Lower leg skin (tissue), 4 donors: ENCODE data around the gene TMEM200B. TPM values are rescaled to one million over a fixed set of nuclear protein-coding genes. Genes with fewer than 3 reads are reported as not detected.

ENCODE experiments used
- DNase-seq, 2 donors: peaks; one replicate each; pipeline ENCODE4 v3.0.0-alpha.2; 2019; ENCODE audit warnings: low spot score in 2 of 2
- H3K4me3 ChIP-seq: fragments of 200-600 bp; sonication (generic); 2 replicates; pipeline ENCODE4 v1.5.1; 2017; ENCODE audit warnings: mild to moderate bottlenecking, low read depth; ENCODE audit not compliant: poor library complexity, severe bottlenecking
- POLR2A ChIP-seq, 2 donors: fragments of 450-650 bp; IDR thresholded peaks; one replicate each; pipeline ENCODE4 v1.6.1; 2016 to 2017; ENCODE audit warnings: antibody characterized with exemption in 2 of 2, mild to moderate bottlenecking in 1 of 2, moderate library complexity in 1 of 2
- WGBS, 2 donors: methylation state at CpG; one replicate each; pipeline ENCODE4 v1.1.5; 2018; 5-methylcytosine and 5-hydroxymethylcytosine counted together
- intact Hi-C: fragments of 100-400 bp; cut with DNase I; formaldehyde crosslinking; loops from one replicate; pipeline ENCODE4 v1.15.0; 2023; ENCODE audit warnings: low total_unique reads
- total RNA-seq, 4 donors: library from RNA; depleted of rRNA; stranded (reverse); fragments of >200 nt; gene quantifications; one replicate each; pipeline ENCODE4 v1.1.0, GENCODE V29; 2016
- TF ChIP-seq, protein P1 (sequence below), 3 donors: fragments of 450-650 bp; IDR thresholded peaks; one replicate each; pipeline ENCODE4 v1.5.1; 2016; ENCODE audit warnings: antibody characterized with exemption in 3 of 3, mild to moderate bottlenecking in 3 of 3, moderate library complexity in 2 of 3

TMEM200B gene
- total RNA-seq, 4 donors from 2014 or later, result 2.1 to 7.7 (median 4.5) TPM

DNA sequence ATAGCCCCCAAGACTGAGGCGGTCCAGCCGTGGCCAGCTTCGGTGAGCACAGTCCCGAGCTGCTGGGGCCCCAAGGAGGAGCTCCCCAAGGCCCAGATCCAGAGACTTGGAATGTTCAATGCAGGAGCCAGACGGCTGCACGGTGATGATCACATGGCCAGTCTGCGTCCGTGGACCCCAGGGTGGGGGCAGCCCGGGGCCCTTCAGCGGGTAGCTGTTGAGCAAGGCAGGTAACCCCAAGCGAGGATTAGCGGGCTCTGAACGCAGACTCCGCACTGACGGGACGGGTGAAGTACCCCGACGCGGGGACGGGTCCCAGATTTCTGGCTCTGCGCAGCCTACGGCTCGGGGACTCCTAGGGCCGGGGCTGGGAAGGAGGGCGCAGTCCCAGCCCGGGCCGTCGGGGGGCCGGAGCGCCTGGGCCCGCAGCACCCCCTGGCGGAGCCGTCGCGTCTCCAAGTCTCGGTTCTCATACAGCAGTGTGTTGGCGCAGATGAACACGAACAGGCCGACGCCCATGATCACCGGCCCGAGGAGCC is 2.7 kb downstream of the TMEM200B start:
- 51 to 78% methylated on average over 25 to 31 of the region's 42 CpGs for WGBS, 2 donors
- no peak for TF ChIP-seq POLR2A (IDR thresholded peaks at IDR 0.05)
- TF ChIP-seq, protein P1, sequence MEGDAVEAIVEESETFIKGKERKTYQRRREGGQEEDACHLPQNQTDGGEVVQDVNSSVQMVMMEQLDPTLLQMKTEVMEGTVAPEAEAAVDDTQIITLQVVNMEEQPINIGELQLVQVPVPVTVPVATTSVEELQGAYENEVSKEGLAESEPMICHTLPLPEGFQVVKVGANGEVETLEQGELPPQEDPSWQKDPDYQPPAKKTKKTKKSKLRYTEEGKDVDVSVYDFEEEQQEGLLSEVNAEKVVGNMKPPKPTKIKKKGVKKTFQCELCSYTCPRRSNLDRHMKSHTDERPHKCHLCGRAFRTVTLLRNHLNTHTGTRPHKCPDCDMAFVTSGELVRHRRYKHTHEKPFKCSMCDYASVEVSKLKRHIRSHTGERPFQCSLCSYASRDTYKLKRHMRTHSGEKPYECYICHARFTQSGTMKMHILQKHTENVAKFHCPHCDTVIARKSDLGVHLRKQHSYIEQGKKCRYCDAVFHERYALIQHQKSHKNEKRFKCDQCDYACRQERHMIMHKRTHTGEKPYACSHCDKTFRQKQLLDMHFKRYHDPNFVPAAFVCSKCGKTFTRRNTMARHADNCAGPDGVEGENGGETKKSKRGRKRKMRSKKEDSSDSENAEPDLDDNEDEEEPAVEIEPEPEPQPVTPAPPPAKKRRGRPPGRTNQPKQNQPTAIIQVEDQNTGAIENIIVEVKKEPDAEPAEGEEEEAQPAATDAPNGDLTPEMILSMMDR (IDR thresholded peaks at IDR 0.05), result no peak
- intact Hi-C loops, result no loop called here
- no peak overlapping the region for H3K4me3 ChIP-seq
- DNase-seq, result no peak

GRCh38 chr1:29120367-29120766 is 3.3 kb downstream of the TMEM200B start:
- intact Hi-C loops, result no loop called here
- no peak for TF ChIP-seq POLR2A (IDR thresholded peaks at IDR 0.05)
- TF ChIP-seq, protein P1 (IDR thresholded peaks at IDR 0.05), result no peak

DNA sequence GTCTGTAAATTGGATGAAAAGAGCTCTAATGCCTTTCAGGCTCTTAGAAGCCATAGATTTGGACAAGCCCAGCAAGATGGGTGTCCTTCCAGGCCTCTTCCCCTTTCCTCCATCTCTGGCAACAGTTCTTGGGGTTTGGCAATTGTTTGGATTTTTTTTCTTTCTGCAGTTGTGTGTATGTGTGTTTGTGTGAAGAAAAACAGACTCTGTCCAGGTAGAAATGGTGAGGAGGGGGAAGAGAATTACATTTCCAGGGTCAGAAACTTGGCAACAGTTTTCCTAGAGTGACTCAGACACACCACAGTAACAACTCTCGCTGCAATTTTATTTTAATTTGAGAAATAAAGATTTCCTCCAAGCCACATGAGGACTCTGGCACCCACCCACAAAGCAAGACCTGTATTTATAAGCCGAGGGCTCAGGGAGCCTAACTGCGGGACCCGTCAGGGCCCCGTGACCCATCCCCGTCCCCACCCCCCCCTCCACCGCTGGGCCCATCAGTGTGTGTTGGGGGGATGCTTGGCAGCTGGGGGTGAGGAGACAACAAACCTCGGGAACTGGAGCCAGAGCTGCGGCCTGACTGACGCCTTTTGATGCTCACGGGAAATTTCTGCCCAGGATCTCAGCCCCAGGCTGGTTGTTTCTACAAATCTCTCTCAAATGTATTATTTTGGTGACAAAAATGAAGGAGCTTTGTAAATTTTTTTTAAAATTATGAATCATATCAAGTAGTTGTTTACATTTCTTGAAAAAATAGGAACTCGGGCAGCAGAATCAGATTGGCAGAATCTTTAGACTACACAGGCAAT is 4.4 kb downstream of the TMEM200B start:
- no peak for DNase-seq
- no peak for TF ChIP-seq POLR2A (IDR thresholded peaks at IDR 0.05)
- TF ChIP-seq, protein P1 (IDR thresholded peaks at IDR 0.05), result no peak
- WGBS, 2 donors, result 70 to 87% methylated on average over 12 of the region's 12 CpGs
- intact Hi-C loops, result no loop called here
- H3K4me3 ChIP-seq, result no peak overlapping the region

More at GRCh38 chr1:29120367-29120766, 3.3 kb downstream of the TMEM200B start:
- WGBS, 2 donors, result 95 to 99% methylated on average over 6 of the region's 6 CpGs
- DNase-seq, result no peak
- no peak overlapping the region for H3K4me3 ChIP-seq

GRCh38 chr1:29117381-29117780 is 6.3 kb downstream of the TMEM200B start:
- TF ChIP-seq, protein P1 (IDR thresholded peaks at IDR 0.05), result no peak
- no peak for TF ChIP-seq POLR2A (IDR thresholded peaks at IDR 0.05)
- intact Hi-C loops, result no loop called here
- H3K4me3 ChIP-seq, result no peak overlapping the region
- WGBS, 2 donors, result 88 to 90% methylated on average over 2 of the region's 2 CpGs
- DNase-seq, result no peak

DNA sequence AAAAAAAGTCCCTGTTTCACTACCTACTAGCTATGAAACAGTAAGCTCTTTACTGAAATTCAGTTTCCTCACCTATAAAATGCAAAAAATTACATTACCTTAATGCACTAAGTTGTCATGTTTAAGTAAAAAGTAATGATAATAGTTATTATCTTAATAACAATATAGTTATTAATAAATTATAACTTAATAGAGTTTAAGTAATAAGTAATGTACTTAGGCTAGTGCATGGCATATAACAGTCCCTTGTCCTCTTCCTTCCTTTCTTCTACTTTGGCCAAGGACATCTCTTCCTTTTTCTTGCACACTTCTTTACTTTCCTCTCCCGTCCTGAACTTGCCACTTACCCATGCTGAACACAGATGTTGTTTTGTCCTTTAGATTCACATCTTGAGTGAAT is 9.0 kb downstream of the TMEM200B start:
- no peak for DNase-seq
- H3K4me3 ChIP-seq, result no peak overlapping the region
- 90 to 94% methylated on average over 1 of the region's 1 CpG for WGBS, 2 donors
- TF ChIP-seq, protein P1 (IDR thresholded peaks at IDR 0.05), result no peak
- no peak for TF ChIP-seq POLR2A (IDR thresholded peaks at IDR 0.05)
- intact Hi-C loops, result no loop called here
